Measurements from ENCODE around the gene TSPAN5.

GRCh38 chr4:98491899-98492559, 166.4 kb downstream of the TSPAN5 start:
- TF ChIP-seq CTCF (IDR thresholded peaks at IDR 0.05; ENCODE audit: poor library complexity): no peak
- TF ChIP-seq EZH2 (IDR thresholded peaks at IDR 0.05; ENCODE audit: borderline replicate concordance): no peak
- no peak for TF ChIP-seq EZH2phosphoT487 (IDR thresholded peaks at IDR 0.05; ENCODE audit: low read depth, severe bottlenecking, unreplicated experiment)

Data from hepatocyte (in vitro differentiated cells).